ENCODE measurements around the gene IL17RB. TPM values are rescaled to one million over a fixed set of nuclear protein-coding genes. Genes with fewer than 3 reads are reported as not detected.
A peak's percentile ranks its signal among the peaks of the same experiment; 100 is the strongest.

The IL17RB gene
- total and polyA plus RNA-seq, 2 experiments from 2014 or later, result 0.79 TPM; not detected in 1

GRCh38 chr3:53804697-53805462 is 41.5 kb upstream of the IL17RB start:
- Histone ChIP-seq H3K9me2 (ENCODE audit: insufficient read depth) (no peaks in the 10 kb centered on the region), H3K4me3 (no peak overlapping the region), H4K20me1 (ENCODE audit: insufficient read depth) (no peaks in the 10 kb centered on the region), H3K79me2 (ENCODE audit: insufficient read depth) (no peaks in the 10 kb centered on the region), H3K4me1 (ENCODE audit: insufficient read depth) (peaks cover 29% of the 10 kb centered on the region), H3K9ac (peak overlapping the region; percentile 32), H3F3A (ENCODE audit: insufficient read depth) (0 out of 2 replicates have a peak, but pooled peaks cover 3% of the 10 kb centered on the region), H3K36me3 (ENCODE audit: low read depth) (no peaks in the 10 kb centered on the region), H3K27ac (peak overlapping the region; percentile 84), H2AFZ (peak overlapping the region; percentile 70), H3K27me3 (replicated peaks; ENCODE audit: insufficient read depth) (no peaks in the 10 kb centered on the region), H3K4me2 (ENCODE audit: unreplicated experiment) (peak overlapping the region; percentile 65), H3K9me3 (ENCODE audit: low read depth) (no peaks in the 10 kb centered on the region)
- in situ Hi-C loops (cut with MboI), result no loop called here
- DNase-seq, result peak; percentile 96
- 22 to 26% methylated on average over 14 of the region's 14 CpGs for WGBS, 2 experiments (ENCODE audit: low coverage in 1 of 2, low lambda C conversion rate in 2 of 2, missing lambda C conversion rate in 2 of 2)
- TF ChIP-seq EZH2phosphoT487 (IDR thresholded peaks at IDR 0.05; ENCODE audit: insufficient read depth, low read depth) (no peak), EZH2 (IDR thresholded peaks at IDR 0.05; ENCODE audit: insufficient read depth, poor library complexity, severe bottlenecking) (no peak)

- H3K4me2 ChIP-seq (ENCODE audit: unreplicated experiment), result peak overlapping the region; percentile 65
- peak overlapping the region; percentile 70; the same call in 1 of the 2 replicates for H2AFZ ChIP-seq
These were observed 40.8 kb upstream of the IL17RB start for GRCh38 chr3:53805463-53806159.

GRCh38 chr3:53806182-53807116 is 39.9 kb upstream of the IL17RB start:
- Histone ChIP-seq H3K27me3 (replicated peaks; ENCODE audit: insufficient read depth) (no peaks in the 10 kb centered on the region), H3K9ac (peak overlapping the region; percentile 56), H2AFZ (peak overlapping the region; percentile 53), H3F3A (ENCODE audit: insufficient read depth) (0 out of 2 replicates have a peak, but pooled peaks cover 3% of the 10 kb centered on the region), H3K4me3 (peak overlapping the region; percentile 58), H3K9me3 (ENCODE audit: low read depth) (no peaks in the 10 kb centered on the region), H3K9me2 (ENCODE audit: insufficient read depth) (no peaks in the 10 kb centered on the region), H3K4me1 (ENCODE audit: insufficient read depth) (peaks cover 29% of the 10 kb centered on the region), H4K20me1 (ENCODE audit: insufficient read depth) (no peaks in the 10 kb centered on the region), H3K27ac (peak overlapping the region; percentile 84), H3K4me2 (ENCODE audit: unreplicated experiment) (peak overlapping the region; percentile 62), H3K36me3 (ENCODE audit: low read depth) (no peaks in the 10 kb centered on the region), H3K79me2 (ENCODE audit: insufficient read depth) (no peaks in the 10 kb centered on the region)
- in situ Hi-C loops (cut with MboI), result no loop called here
- WGBS, 2 experiments (ENCODE audit: low coverage in 1 of 2, low lambda C conversion rate in 2 of 2, missing lambda C conversion rate in 2 of 2), result 63 to 65% methylated on average over 10 of the region's 10 CpGs
- DNase-seq, result peak; percentile 94
- TF ChIP-seq EZH2phosphoT487 (IDR thresholded peaks at IDR 0.05; ENCODE audit: insufficient read depth, low read depth) (no peak), EZH2 (IDR thresholded peaks at IDR 0.05; ENCODE audit: insufficient read depth, poor library complexity, severe bottlenecking) (no peak)

More at GRCh38 chr3:53805463-53806159, 40.8 kb upstream of the IL17RB start:
- peak overlapping the region; percentile 58; the same call in 1 of the 2 replicates for H3K4me3 ChIP-seq
- no peaks in the 10 kb centered on the region for H3K9me3 ChIP-seq (ENCODE audit: low read depth)
- no peaks in the 10 kb centered on the region for H3K9me2 ChIP-seq (ENCODE audit: insufficient read depth)
- H3K27me3 ChIP-seq (replicated peaks; ENCODE audit: insufficient read depth), result no peaks in the 10 kb centered on the region
- no peaks in the 10 kb centered on the region for H3K79me2 ChIP-seq (ENCODE audit: insufficient read depth)
- TF ChIP-seq EZH2 (IDR thresholded peaks at IDR 0.05; ENCODE audit: insufficient read depth, poor library complexity, severe bottlenecking) (no peak), EZH2phosphoT487 (IDR thresholded peaks at IDR 0.05; ENCODE audit: insufficient read depth, low read depth) (no peak)
- peaks cover 29% of the 10 kb centered on the region for H3K4me1 ChIP-seq (ENCODE audit: insufficient read depth)
- peak overlapping the region; percentile 56 for H3K9ac ChIP-seq
- 76 to 83% methylated on average over 2 to 4 of the region's 4 CpGs for WGBS, 2 experiments (ENCODE audit: low coverage in 1 of 2, low lambda C conversion rate in 2 of 2, missing lambda C conversion rate in 2 of 2)
- H3F3A ChIP-seq (ENCODE audit: insufficient read depth), result 0 out of 2 replicates have a peak, but pooled peaks cover 3% of the 10 kb centered on the region
- no peaks in the 10 kb centered on the region for H4K20me1 ChIP-seq (ENCODE audit: insufficient read depth)
- no peak for DNase-seq
- in situ Hi-C loops (cut with MboI), result no loop called here
- peak overlapping the region; percentile 84 for H3K27ac ChIP-seq
- H3K36me3 ChIP-seq (ENCODE audit: low read depth), result no peaks in the 10 kb centered on the region

All from GM23248 (cell line).